Stimulated activated CD8-positive, alpha-beta memory T cell treated with anti-CD3 and anti-CD28 coated beads, Interleukin-15, amount 100 ng/mL, for 24 hours (primary cell): Measurements from ENCODE around the gene LRRC30.
"Not testable (repeated sequence)": the region's sequence is repeated elsewhere in the genome, so short reads cannot be mapped to it uniquely, and the experiment has no call there.

Source experiments
- DNase-seq: peaks from one replicate; pipeline ENCODE4 v3.0.0-alpha.2; 2020; ENCODE audit warnings: low read depth

LRRC30 gene

DNA sequence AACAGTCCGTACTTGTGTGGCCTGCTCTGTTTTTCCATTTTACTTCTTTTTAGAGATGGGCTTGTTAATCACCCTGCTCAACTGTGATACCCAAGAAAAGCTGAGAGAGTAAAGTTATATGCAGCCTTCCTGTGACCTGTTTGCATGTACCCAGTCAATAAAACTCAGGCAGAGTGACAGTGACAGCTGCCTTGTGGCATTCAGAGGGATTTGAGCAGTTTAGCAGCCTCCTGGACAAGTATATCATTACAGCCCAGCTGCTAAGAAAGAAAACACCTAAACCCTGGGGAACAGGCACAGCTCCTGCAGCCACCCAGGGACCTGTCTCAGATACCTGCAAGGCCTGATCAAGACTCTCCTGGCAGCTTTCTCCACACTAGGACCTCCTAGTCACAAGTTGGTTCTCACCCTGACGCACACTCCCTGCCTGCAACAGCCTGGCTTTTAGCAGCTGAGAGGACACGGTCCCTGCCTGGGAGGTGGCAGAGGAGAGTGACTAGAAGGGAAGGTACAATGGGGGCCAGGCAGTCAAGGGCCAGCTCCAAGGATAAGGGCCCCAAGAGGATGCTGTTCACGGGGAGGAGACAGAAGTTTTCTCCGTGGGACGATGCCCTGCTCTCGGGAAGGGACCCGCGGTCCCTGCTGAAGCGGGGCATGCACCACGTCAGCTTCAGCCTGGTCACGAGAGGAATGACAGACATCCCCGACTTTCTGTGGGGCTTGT lies at the start of gene LRRC30:
LRRC30 (plus strand) TSS at position 464 of the 724 bp plus-strand sequence; CDS start at position 514, 50 bp downstream.
- DNase-seq, result no peak

DNA sequence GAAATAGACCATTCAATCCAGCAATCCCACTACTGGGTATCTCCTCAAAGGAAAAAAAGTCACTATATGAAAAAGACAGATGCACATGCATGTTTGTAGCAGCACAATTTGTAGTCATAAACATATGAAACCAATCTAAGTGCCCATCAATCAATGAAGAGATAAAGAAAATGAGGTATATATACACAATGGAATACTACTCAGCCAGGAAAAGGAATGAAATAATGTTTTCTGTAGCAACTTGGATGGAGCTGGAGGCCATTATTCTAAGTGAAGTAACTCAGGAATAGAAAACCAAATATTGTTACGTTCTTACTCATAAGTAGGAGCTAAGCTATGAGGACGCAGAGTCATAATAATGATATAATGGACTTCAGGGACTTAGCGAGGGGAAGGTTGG lies 45.2 kb upstream of the LRRC30 start:
- DNase-seq, result no peak

- no peak for DNase-seq
These were observed 40.2 kb upstream of the LRRC30 start for GRCh38 chr18:7190547-7191156.

- no peak for DNase-seq
These were observed 39.2 kb upstream of the LRRC30 start for GRCh38 chr18:7191736-7192135.

GRCh38 chr18:7195266-7195665 lies 35.6 kb upstream of the LRRC30 start:
- DNase-seq, result no peak

DNA sequence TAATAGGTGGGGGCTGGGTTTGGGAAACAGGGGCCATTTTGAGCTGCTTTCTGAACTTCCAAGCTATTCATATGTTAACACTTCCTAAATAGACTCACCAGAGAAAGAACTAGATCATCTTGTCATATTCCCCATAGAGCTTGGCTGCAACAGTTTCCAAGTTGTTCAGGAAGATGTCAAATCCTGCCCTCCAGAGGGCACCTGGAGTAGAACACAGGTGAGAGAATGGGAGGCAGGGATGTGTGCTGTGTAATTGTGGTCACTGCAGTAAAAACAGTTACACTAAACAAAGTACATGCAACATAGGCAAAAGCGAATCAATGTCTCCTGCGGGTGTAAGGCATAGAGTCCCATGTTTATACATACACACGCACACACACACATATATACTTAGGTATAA lies 34.5 kb upstream of the LRRC30 start:
- DNase-seq, result no peak

GRCh38 chr18:7197854-7198253 lies 33.0 kb upstream of the LRRC30 start:
- no peak for DNase-seq

- DNase-seq, result no peak
These were observed 32.6 kb upstream of the LRRC30 start for GRCh38 chr18:7198326-7198725.

DNA sequence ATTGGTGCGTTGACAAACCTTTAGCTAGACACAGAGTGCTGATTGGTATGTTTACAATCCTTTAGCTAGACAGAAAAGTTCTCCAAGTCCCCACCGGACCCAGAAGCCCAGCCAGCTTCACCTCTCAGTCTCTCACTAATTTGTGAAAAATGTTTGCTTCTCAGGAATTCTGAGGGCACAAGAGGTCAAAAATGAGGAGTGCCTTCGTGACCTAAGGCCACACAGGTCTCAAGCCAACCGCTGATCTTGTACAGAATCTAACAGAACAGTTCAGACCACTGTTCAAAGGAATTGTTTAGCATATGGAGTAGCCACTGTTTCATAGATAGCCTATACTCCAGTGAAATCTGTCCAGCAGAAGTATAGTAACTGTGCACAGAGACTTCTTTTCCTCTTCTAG lies 29.8 kb upstream of the LRRC30 start:
- DNase-seq, result no peak

GRCh38 chr18:7202169-7202568 lies 28.7 kb upstream of the LRRC30 start:
- no peak for DNase-seq

GRCh38 chr18:7203601-7204000 lies 27.3 kb upstream of the LRRC30 start:
- DNase-seq, result not testable (repeated sequence)

GRCh38 chr18:7205346-7205745 lies 25.5 kb upstream of the LRRC30 start:
- no peak for DNase-seq

DNA sequence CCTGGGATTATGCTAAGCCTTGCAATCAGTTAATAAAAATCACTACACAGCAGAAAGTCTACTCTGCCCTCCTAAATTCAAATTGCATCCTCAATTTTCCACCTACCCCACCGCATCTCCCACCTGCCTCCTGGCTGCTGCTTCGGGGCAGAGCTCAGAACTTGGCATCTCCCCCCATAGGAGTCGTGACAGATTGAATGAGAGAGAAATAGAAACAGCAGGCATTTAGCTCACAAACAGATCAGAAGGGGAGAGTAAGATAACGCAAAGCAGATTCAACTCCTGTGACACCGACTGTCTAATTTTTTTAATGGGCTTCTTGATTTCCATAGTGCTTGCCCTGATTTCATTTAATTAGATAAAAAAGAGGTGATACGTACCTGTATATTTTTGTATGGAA lies 24.7 kb upstream of the LRRC30 start:
- DNase-seq, result no peak

DNA sequence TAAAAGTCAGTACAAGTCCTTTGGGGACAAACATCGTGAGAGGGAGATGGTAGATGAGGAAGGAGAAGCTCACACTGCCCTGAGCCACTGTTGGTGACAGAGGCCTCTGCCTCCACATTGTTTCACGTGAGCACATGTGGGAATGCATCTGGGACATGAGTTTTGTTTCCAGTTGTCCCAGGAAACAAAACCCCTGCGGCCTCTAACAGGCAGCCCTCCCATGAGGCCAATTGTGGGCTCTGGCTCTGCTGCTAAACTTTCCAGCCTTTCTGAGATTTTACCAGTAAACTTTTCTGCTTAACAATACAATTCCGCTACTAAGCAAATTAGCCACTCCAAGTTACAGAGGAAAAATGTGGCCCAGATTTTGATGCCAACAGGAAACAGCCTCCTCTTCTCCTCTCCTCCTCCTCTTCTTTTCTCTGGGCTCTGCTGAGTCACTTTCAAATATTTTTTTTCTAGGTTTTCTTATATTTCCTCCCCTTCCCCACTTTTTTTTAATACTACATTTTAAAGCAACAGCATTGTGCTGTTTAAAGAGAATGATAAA lies 23.4 kb upstream of the LRRC30 start:
- DNase-seq, result no peak

DNA sequence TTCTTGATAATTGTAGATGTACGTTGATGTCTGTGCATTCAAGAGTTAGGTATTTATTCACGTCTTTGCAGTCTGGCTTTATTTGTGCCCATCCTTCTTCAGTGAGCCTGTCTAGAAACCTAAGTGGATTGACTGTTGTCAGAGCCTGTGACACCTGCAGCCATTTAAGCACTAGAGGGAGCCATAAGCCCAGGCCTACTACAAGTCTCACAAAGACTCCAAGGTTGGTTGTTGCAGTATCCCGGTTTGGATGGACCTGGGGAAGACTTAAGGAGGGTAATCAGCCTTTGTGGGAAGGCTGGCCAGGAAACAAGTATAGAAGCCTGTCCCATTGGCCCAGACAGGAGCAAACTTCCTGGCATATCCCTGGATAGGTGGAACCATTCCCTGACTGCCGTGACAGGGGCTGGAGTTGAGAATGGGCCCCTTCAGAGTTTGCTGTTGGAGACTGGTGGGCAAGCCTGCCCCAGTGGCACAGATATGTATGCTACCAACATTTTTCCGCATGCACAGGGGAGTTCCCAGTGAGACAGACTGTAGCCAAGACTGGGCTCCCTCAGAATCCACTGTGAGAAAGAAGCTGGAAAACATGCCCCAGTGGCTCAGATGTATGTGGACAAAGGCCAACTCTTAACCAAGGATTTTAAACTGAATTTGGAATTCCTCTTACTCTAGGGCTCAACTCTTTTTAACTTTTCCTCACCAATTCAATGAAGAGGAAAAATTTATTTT lies 9.3 kb upstream of the LRRC30 start:
- DNase-seq, result no peak

DNA sequence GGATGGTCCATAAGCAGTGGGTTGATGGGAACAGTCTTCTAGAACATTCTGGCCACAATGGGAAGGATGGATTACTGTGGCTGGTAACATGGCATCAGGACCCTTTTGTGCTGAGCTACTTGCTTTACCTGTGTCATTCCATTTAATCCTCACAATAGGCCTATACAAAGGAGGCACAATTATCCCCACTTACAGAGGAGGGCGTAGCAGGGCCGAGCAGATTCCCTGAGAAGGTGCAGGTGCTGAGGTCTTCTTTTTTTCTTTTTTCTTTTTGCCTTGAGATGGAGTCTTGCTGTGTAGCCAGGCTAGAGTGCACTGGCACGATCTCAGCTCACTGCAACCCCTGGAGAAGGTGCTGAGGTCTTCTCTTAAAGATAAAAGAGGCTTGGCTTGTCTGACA lies 6.7 kb upstream of the LRRC30 start:
- no peak for DNase-seq

DNA sequence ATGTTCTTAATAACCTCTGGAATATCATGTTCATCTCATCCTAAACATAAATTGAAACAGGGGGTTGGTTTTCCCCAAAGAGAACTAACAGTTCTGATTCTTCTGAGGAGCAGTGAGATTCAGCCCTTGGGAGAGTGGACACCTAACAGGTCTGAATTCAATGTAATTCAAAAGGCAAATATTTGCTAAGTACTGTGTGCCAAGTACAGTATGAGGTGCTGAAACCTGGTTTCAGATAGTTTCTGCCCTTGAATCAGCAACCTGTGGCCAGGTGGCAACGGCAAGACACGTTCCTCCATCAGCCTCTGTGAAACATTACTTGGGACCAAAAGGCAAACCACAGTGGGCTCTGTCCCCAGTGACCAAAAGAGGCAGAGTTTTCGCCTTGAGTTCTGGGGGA lies 1.3 kb downstream of the LRRC30 start:
- DNase-seq, result no peak

- DNase-seq, result no peak
These were observed 2.4 kb downstream of the LRRC30 start for GRCh38 chr18:7233134-7233810.

GRCh38 chr18:7234091-7234490 lies 3.2 kb downstream of the LRRC30 start:
- no peak for DNase-seq

DNA sequence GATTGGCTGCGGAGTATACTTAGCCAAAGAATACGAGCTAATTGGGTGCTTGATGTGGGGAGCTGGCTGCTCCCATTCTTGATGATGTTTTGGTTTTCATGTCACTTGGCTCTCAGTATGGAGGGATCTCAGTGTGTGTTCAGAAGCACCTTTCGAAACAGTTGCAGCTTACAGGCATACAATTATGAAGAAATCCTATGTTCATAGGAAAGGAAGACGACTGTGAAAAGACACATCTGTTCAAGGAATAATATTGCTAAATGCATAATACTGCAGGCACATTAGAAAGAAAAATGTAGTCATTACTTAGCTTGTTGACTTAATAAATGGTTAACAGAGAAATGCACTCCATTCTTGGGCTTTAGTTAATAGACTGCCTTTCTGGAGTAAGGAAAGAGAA lies 4.1 kb downstream of the LRRC30 start:
- DNase-seq, result no peak

DNA sequence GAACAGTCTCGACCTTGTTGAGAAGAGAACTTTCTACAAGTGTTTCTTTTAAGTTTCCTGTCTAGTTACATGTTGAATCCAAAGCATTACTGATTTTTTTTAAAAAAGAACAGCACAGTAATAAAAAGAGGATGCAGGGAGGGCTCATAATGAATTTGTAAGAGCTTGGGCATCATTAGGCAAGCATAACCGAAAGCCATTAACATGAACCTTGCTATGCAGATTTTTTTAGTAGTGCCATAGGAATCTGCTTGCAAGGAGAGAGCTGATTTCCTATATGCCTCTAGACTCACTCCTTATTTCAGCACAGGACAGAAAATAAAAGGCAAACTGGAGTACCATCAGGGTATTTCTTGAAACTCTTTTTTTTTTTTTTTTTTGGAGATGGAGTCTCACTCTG lies 5.2 kb downstream of the LRRC30 start:
- DNase-seq, result no peak

DNA sequence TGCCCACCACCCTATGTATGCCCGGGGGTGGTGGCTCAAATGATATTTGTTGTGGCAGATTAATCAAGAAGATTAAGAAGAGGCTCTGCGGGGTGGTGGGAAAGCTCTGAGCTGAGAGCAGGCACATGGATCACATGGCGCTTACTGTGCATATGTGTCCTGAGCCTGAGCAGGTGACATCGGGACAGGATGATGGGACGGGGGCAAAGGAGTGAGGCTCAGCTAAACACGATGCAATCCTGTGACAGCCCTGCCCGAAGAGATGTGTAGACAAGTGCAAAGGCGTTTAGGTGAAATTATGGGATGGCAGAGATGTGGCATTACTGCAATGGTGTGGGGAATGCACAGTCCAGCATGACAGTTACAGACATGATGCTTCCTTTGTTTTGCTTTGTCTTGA lies 6.0 kb downstream of the LRRC30 start:
- no peak for DNase-seq
